Lung (tissue), 12 donors: Measurements from ENCODE around the gene RGCC. TPM values are rescaled to one million over a fixed set of nuclear protein-coding genes. Genes with fewer than 3 reads are reported as not detected.

Source experiments
- ATAC-seq: fragments of 200-7000 bp; cut with Tn5 transposase; one replicate; pipeline ENCODE4 v1.9.1; 2020; ENCODE audit warnings: moderate number of reproducible peaks; ENCODE audit not compliant: insufficient read depth, low FRiP score
- DNase-seq, 3 donors: peaks; one replicate each; pipeline ENCODE4 v3.0.0-alpha.2; 2013 to 2017
- H3K27ac ChIP-seq, 2 donors: one replicate each; pipeline ENCODE4 v1.5.1; 2013; ENCODE audit warnings: mild to moderate bottlenecking in 2 of 2, moderate library complexity in 2 of 2, control low read depth in 1 of 2, inconsistent platforms in 1 of 2, low read depth in 1 of 2, low read length in 1 of 2
- H3K27me3 ChIP-seq, 3 donors: one replicate each; pipeline ENCODE4 v1.5.1; 2013; ENCODE audit warnings: low read length in 2 of 3; ENCODE audit not compliant: control insufficient read depth in 3 of 3, insufficient read depth in 3 of 3
- H3K36me3 ChIP-seq, 4 donors: one replicate each; pipeline ENCODE4 v1.5.1; 2013; ENCODE audit warnings: low read length in 4 of 4, mild to moderate bottlenecking in 1 of 4, moderate library complexity in 1 of 4; ENCODE audit not compliant: control insufficient read depth in 4 of 4, insufficient read depth in 4 of 4
- H3K4me1 ChIP-seq, 5 donors: one replicate each; pipeline ENCODE4 v1.5.1; 2013; ENCODE audit warnings: low read length in 5 of 5, mild to moderate bottlenecking in 2 of 5, moderate library complexity in 1 of 5; ENCODE audit not compliant: control insufficient read depth in 5 of 5, insufficient read depth in 5 of 5
- H3K4me3 ChIP-seq: one replicate; pipeline ENCODE4 v1.5.1; 2013; ENCODE audit warnings: mild to moderate bottlenecking, control low read depth, moderate library complexity
- H3K9ac ChIP-seq, 2 donors: one replicate each; pipeline ENCODE4 v1.5.1; 2013; ENCODE audit warnings: low read length in 2 of 2, control low read depth in 1 of 2; ENCODE audit not compliant: insufficient read depth in 1 of 2
- H3K9me3 ChIP-seq, 4 donors: one replicate each; pipeline ENCODE4 v1.5.1; 2013; ENCODE audit warnings: low read length in 3 of 4, mild to moderate bottlenecking in 1 of 4, moderate library complexity in 1 of 4; ENCODE audit not compliant: control insufficient read depth in 4 of 4, insufficient read depth in 3 of 4
- WGBS, 2 donors: extraction: QIAGEN DNeasy Blood & Tissue Kit; methylation state at CpG; one replicate each; pipeline ENCODE4 v1.1.7; 2013; 5-methylcytosine and 5-hydroxymethylcytosine counted together
- polyA plus RNA-seq, 2 donors: library from polyadenylated mRNA; stranded (reverse); fragments of 200-250 nt; gene quantifications; one replicate each; pipeline ENCODE4 v1.2.1, GENCODE V29; 2013
- total RNA-seq, 2 donors: library from RNA; depleted of rRNA in 1 of 2; stranded (reverse); fragments of >200 nt in 1 of 2; gene quantifications; one replicate each; pipeline ENCODE4 v1.2.1, GENCODE V29; 2014 to 2021
- TF ChIP-seq, protein P1 (sequence below): IDR thresholded peaks from 2 replicates; pipeline ENCODE4 v1.5.1; 2012; ENCODE audit warnings: mild to moderate bottlenecking; ENCODE audit errors: control extremely low read depth, extremely low read depth
- donor health status: control.
- donor health status: control.
- donor health status: Bipolar disorder and iron deficiency.
- donor health status: healthy.
- donor health status: DM: yes; HTN: yes; CAD: no.

RGCC gene
- total and polyA plus RNA-seq, 4 donors, result 167 to 359 (median 292) TPM

- Histone ChIP-seq H3K36me3 (peaks cover 16 to 43% (median 22%) of the 10 kb centered on the region in 4 donors), H3K9me3 (no peaks in the 10 kb centered on the region), H3K27me3 (no peaks in the 10 kb centered on the region), H3K4me3 (no peak overlapping the region), H3K27ac (peak overlapping the region in 1 of 2 donors; percentile 76), H3K9ac (no peak overlapping the region), H3K4me1 (peaks cover 0 to 15% (median 3%) of the 10 kb centered on the region in 5 donors)
- WGBS, 2 donors, result 76 to 84% methylated on average over 1 of the region's 1 CpG
- TF ChIP-seq, protein P1, sequence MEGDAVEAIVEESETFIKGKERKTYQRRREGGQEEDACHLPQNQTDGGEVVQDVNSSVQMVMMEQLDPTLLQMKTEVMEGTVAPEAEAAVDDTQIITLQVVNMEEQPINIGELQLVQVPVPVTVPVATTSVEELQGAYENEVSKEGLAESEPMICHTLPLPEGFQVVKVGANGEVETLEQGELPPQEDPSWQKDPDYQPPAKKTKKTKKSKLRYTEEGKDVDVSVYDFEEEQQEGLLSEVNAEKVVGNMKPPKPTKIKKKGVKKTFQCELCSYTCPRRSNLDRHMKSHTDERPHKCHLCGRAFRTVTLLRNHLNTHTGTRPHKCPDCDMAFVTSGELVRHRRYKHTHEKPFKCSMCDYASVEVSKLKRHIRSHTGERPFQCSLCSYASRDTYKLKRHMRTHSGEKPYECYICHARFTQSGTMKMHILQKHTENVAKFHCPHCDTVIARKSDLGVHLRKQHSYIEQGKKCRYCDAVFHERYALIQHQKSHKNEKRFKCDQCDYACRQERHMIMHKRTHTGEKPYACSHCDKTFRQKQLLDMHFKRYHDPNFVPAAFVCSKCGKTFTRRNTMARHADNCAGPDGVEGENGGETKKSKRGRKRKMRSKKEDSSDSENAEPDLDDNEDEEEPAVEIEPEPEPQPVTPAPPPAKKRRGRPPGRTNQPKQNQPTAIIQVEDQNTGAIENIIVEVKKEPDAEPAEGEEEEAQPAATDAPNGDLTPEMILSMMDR, result no peak
- DNase-seq (no peak), ATAC-seq (no peak)
Observed at GRCh38 chr13:41465898-41466320, 8.6 kb downstream of the RGCC start.

DNA sequence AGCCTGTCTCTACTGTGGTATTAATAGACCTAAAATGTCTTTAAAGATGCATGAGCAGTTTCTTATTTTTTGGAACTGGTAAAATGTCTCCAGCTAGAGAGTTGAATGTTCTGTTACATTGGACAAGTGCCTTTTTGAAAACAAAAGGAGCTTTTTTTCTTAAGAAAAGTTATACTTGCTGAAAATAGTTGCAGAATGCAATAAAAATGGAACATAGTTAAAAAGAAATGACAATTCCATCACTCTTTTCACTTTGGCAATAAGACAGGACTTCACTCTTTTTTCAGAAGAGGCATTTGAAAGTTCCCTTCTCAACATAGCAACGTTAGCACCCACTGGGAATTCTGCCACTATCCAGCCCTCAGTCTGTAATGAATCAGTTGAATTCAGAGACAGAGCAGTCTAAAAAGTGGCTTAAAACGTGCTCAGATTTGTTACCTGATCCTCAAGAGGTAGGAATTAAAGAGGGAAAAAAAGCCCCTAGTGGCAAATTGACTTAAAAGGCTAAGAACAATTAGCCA, 10.1 kb downstream of the RGCC start:
- Histone ChIP-seq H3K4me3 (no peak overlapping the region), H3K27ac (no peak overlapping the region), H3K36me3 (peaks cover 17 to 38% (median 19%) of the 10 kb centered on the region in 4 donors), H3K4me1 (peaks cover 0 to 15% (median 3%) of the 10 kb centered on the region in 5 donors), H3K9me3 (no peaks in the 10 kb centered on the region), H3K9ac (no peak overlapping the region), H3K27me3 (no peaks in the 10 kb centered on the region)
- WGBS, 2 donors, result 55 to 76% methylated on average over 2 of the region's 2 CpGs
- TF ChIP-seq, protein P1, result no peak
- no peak for ATAC-seq
- no peak for DNase-seq

- Histone ChIP-seq H3K4me3 (no peak overlapping the region), H3K4me1 (peaks cover 0 to 15% (median 3%) of the 10 kb centered on the region in 5 donors), H3K9ac (no peak overlapping the region), H3K9me3 (no peaks in the 10 kb centered on the region), H3K27me3 (no peaks in the 10 kb centered on the region), H3K36me3 (peaks cover 13 to 33% (median 17%) of the 10 kb centered on the region in 4 donors), H3K27ac (no peak overlapping the region)
- WGBS, 2 donors, result 95 to 98% methylated on average over 2 of the region's 2 CpGs
- ATAC-seq (no peak), DNase-seq (no peak)
- TF ChIP-seq, protein P1, result no peak
Observed at GRCh38 chr13:41468631-41469030, 11.3 kb downstream of the RGCC start.

- no peaks in the 10 kb centered on the region for H3K9me3 ChIP-seq
- peaks cover 10 to 23% (median 14%) of the 10 kb centered on the region in 4 donors for H3K36me3 ChIP-seq
- no peak overlapping the region for H3K27ac ChIP-seq
- no peak overlapping the region for H3K4me3 ChIP-seq
- no peak for DNase-seq
- no peaks in the 10 kb centered on the region for H3K27me3 ChIP-seq
- peaks cover 0 to 4% (median 2%) of the 10 kb centered on the region in 5 donors for H3K4me1 ChIP-seq
- TF ChIP-seq, protein P1, result no peak
- ATAC-seq, result no peak
- 87 to 91% methylated on average over 4 of the region's 4 CpGs for WGBS, 2 donors
- H3K9ac ChIP-seq, result no peak overlapping the region
Observed at GRCh38 chr13:41470196-41470595, 12.8 kb downstream of the RGCC start.
